ENCODE data around the gene OR5H15. TPM values are rescaled to one million over a fixed set of nuclear protein-coding genes. Genes with fewer than 3 reads are reported as not detected.
"Not testable (repeated sequence)": the region's sequence is repeated elsewhere in the genome, so short reads cannot be mapped to it uniquely, and the experiment has no call there.

OR5H15 gene
- total RNA-seq, 2 experiments from 2014 or later: not detected

GRCh38 chr3:98140531-98140930, 26.0 kb upstream of the OR5H15 start:
- no peak overlapping the region for H3K4me3 ChIP-seq (ENCODE audit: low read length)
- H3K4me1 Mint-ChIP-seq (ENCODE audit: low read depth): no peaks in the 10 kb centered on the region
- ChIA-PET POLR2A (no interaction called here), CTCF (no interaction called here)
- no peaks in the 10 kb centered on the region for H3K9me3 ChIP-seq (ENCODE audit: control insufficient read depth in 1 of 2, insufficient read depth in 1 of 2, low read length in 2 of 2)
- peaks cover 7% of the 10 kb centered on the region for H3K27me3 Mint-ChIP-seq
- H3K27ac ChIP-seq (ENCODE audit: low read depth in 1 of 2, low read length in 2 of 2): no peak overlapping the region
- TF ChIP-seq, protein P1, sequence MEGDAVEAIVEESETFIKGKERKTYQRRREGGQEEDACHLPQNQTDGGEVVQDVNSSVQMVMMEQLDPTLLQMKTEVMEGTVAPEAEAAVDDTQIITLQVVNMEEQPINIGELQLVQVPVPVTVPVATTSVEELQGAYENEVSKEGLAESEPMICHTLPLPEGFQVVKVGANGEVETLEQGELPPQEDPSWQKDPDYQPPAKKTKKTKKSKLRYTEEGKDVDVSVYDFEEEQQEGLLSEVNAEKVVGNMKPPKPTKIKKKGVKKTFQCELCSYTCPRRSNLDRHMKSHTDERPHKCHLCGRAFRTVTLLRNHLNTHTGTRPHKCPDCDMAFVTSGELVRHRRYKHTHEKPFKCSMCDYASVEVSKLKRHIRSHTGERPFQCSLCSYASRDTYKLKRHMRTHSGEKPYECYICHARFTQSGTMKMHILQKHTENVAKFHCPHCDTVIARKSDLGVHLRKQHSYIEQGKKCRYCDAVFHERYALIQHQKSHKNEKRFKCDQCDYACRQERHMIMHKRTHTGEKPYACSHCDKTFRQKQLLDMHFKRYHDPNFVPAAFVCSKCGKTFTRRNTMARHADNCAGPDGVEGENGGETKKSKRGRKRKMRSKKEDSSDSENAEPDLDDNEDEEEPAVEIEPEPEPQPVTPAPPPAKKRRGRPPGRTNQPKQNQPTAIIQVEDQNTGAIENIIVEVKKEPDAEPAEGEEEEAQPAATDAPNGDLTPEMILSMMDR (IDR thresholded peaks at IDR 0.05): no peak
- H3K4me1 ChIP-seq (ENCODE audit: insufficient read depth, low read length): no peaks in the 10 kb centered on the region
- intact Hi-C loops (cut with DNase I, micrococcal nuclease): loop anchor here in 1 of 2 experiments (2.0 kb wide), 1 partner anchor 42 kb away; no protein-coding TSS in a partner anchor
- H3K27me3 ChIP-seq (ENCODE audit: control insufficient read depth in 1 of 2, insufficient read depth in 2 of 2, low read length in 2 of 2): no peaks in the 10 kb centered on the region
- no peak overlapping the region for H3K27ac Mint-ChIP-seq
- ATAC-seq (ENCODE audit: poor library complexity) (no peak), DNase-seq (no peak)
- H3K4me3 Mint-ChIP-seq: no peak overlapping the region
- H3K36me3 Mint-ChIP-seq (ENCODE audit: low read depth): no peaks in the 10 kb centered on the region
- no peaks in the 10 kb centered on the region for H3K36me3 ChIP-seq (ENCODE audit: insufficient read depth, low read length)
- no peaks in the 10 kb centered on the region for H3K9me3 Mint-ChIP-seq

DNA sequence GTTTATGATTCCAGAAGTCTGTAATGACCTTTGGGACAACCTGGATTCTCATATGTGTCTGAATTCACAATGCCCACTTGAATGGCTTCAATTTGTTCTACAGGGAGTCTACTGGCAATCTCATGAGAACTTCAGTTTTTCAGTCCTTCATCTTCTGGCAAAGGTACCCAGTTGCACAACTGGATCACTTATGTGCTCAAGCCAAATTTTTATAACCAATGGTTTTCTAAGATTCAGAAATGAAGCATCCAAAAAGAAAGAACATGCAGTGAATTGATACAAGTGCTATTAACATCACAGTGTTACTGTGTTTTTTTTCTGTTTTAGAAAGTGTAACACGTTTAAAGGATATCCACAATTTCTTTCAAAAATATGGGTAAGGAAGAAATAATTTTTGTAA, 19.3 kb upstream of the OR5H15 start, which contains the start of gene OR5H14:
Gene OR5H14, plus strand, starts transcription at position 301 of the 400 bp plus-strand sequence. CDS start 1,907 bp downstream, outside the sequence.
- no peak within 1 kb of the TSS for H3K27ac ChIP-seq (ENCODE audit: low read depth in 1 of 2, low read length in 2 of 2)
- Mint-ChIP-seq H3K27ac (no peak within 1 kb of the TSS), H3K36me3 (ENCODE audit: low read depth) (no peaks in the 10 kb centered on the region), H3K27me3 (no peaks in the 10 kb centered on the region), H3K9me3 (peaks cover 5% of the 10 kb centered on the region), H3K4me1 (ENCODE audit: low read depth) (no peaks in the 10 kb centered on the region), H3K4me3 (no peak within 1 kb of the TSS)
- ChIA-PET POLR2A (no interaction called here), CTCF (no interaction called here)
- TF ChIP-seq, protein P1 (IDR thresholded peaks at IDR 0.05): no peak
- no peaks in the 10 kb centered on the region for H3K27me3 ChIP-seq (ENCODE audit: control insufficient read depth in 1 of 2, insufficient read depth in 2 of 2, low read length in 2 of 2)
- DNase-seq (no peak), ATAC-seq (ENCODE audit: poor library complexity) (no peak)
- no peaks in the 10 kb centered on the region for H3K4me1 ChIP-seq (ENCODE audit: insufficient read depth, low read length)
- H3K36me3 ChIP-seq (ENCODE audit: insufficient read depth, low read length): no peaks in the 10 kb centered on the region
- intact Hi-C loops (cut with DNase I, micrococcal nuclease): no loop called here
- no peak within 1 kb of the TSS for H3K4me3 ChIP-seq (ENCODE audit: low read length)
- no peaks in the 10 kb centered on the region for H3K9me3 ChIP-seq (ENCODE audit: control insufficient read depth in 1 of 2, insufficient read depth in 1 of 2, low read length in 2 of 2)

DNA sequence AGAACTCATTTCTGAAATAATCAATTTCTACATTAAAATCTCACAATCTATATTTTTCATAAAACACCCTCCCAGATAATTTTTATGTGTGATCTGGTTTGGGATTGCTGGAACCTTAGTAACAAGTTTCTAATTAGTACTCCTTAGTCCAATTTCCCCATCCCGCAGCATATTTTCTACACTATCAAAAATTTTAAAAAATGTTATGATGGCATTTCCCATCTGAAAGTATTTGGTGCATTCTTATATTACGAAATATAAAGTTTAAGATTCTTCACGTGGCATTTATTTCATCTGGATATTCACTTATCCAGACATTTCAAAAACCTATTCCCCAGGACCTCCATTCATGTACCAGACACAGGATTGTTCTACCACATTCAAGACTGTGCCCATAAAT, 17.7 kb upstream of the OR5H15 start:
- H3K27ac Mint-ChIP-seq: no peak overlapping the region
- H3K4me3 ChIP-seq (ENCODE audit: low read length): no peak overlapping the region
- H3K36me3 Mint-ChIP-seq (ENCODE audit: low read depth): no peaks in the 10 kb centered on the region
- no peaks in the 10 kb centered on the region for H3K36me3 ChIP-seq (ENCODE audit: insufficient read depth, low read length)
- CTCF ChIA-PET: no interaction called here
- POLR2A ChIA-PET: no interaction called here
- TF ChIP-seq, protein P1 (IDR thresholded peaks at IDR 0.05): no peak
- no peak overlapping the region for H3K27ac ChIP-seq (ENCODE audit: low read depth in 1 of 2, low read length in 2 of 2)
- peaks cover 8% of the 10 kb centered on the region for H3K9me3 Mint-ChIP-seq
- DNase-seq (no peak), ATAC-seq (ENCODE audit: poor library complexity) (no peak)
- H3K27me3 Mint-ChIP-seq: no peaks in the 10 kb centered on the region
- no peak overlapping the region for H3K4me3 Mint-ChIP-seq
- intact Hi-C loops (cut with DNase I, micrococcal nuclease): no loop called here
- H3K9me3 ChIP-seq (ENCODE audit: control insufficient read depth in 1 of 2, insufficient read depth in 1 of 2, low read length in 2 of 2): no peaks in the 10 kb centered on the region
- no peaks in the 10 kb centered on the region for H3K27me3 ChIP-seq (ENCODE audit: control insufficient read depth in 1 of 2, insufficient read depth in 2 of 2, low read length in 2 of 2)
- H3K4me1 Mint-ChIP-seq (ENCODE audit: low read depth): no peaks in the 10 kb centered on the region
- H3K4me1 ChIP-seq (ENCODE audit: insufficient read depth, low read length): no peaks in the 10 kb centered on the region

- H3K27ac Mint-ChIP-seq; POLR2A ChIA-PET; H3K9me3 ChIP-seq (ENCODE audit: control insufficient read depth in 1 of 2, insufficient read depth in 1 of 2, low read length in 2 of 2); H3K27me3 Mint-ChIP-seq; H3K27ac ChIP-seq (ENCODE audit: low read depth in 1 of 2, low read length in 2 of 2); H3K36me3 ChIP-seq (ENCODE audit: insufficient read depth, low read length); H3K4me1 ChIP-seq (ENCODE audit: insufficient read depth, low read length); H3K4me3 ChIP-seq (ENCODE audit: low read length); ATAC-seq (ENCODE audit: poor library complexity); H3K4me1 Mint-ChIP-seq (ENCODE audit: low read depth); CTCF ChIA-PET; H3K27me3 ChIP-seq (ENCODE audit: control insufficient read depth in 1 of 2, insufficient read depth in 2 of 2, low read length in 2 of 2); H3K4me3 Mint-ChIP-seq; DNase-seq; H3K9me3 Mint-ChIP-seq; H3K36me3 Mint-ChIP-seq (ENCODE audit: low read depth); intact Hi-C loops (cut with DNase I, micrococcal nuclease): not testable (repeated sequence)
Measured at GRCh38 chr3:98149456-98149855, 17.0 kb upstream of the OR5H15 start.
